Colonic mucosa (tissue), 4 donors: ENCODE data around the gene CD93. TPM values are rescaled to one million over a fixed set of nuclear protein-coding genes. Genes with fewer than 3 reads are reported as not detected.

ENCODE experiments used
- DNase-seq: peaks from one replicate; pipeline ENCODE4 v3.0.0-alpha.2; 2020
- H3K27ac ChIP-seq: fragments of 200-600 bp; one replicate; pipeline ENCODE4 v1.8.0; 2021
- H3K27me3 ChIP-seq: fragments of 200-600 bp; one replicate; pipeline ENCODE4 v1.8.0; 2021
- H3K36me3 ChIP-seq: fragments of 200-600 bp; one replicate; pipeline ENCODE4 v1.8.0; 2021
- H3K4me1 ChIP-seq: fragments of 200-600 bp; one replicate; pipeline ENCODE4 v1.8.0; 2021; ENCODE audit warnings: mild to moderate bottlenecking
- H3K4me3 ChIP-seq: fragments of 200-600 bp; one replicate; pipeline ENCODE4 v1.8.0; 2021
- H3K9ac ChIP-seq, 2 donors: one replicate each; pipeline ENCODE4 v1.7.0; 2013; ENCODE audit warnings: control low read depth in 2 of 2, low read depth in 2 of 2, low read length in 2 of 2
- H3K9me3 ChIP-seq: fragments of 200-600 bp; one replicate; pipeline ENCODE4 v1.8.0; 2021
- intact Hi-C: fragments of 100-400 bp; cut with DNase I; formaldehyde crosslinking; loops from one replicate; pipeline ENCODE4 v1.14.1; 2022
- total RNA-seq, 2 donors: library from RNA; stranded (reverse); fragmentation: NEBNext Ultra II Directional in 1 of 2; extraction: Animal tissue kit (Norgen Biotek cat#: 25700) in 1 of 2; gene quantifications; one replicate each; pipeline ENCODE4 v1.2.1, GENCODE V29; 2021
- TF ChIP-seq, protein P1 (sequence below): fragments of 200-600 bp; IDR thresholded peaks from one replicate; pipeline ENCODE4 v1.8.0; 2022; ENCODE audit warnings: antibody characterized with exemption, mild to moderate bottlenecking
- donor health status: healthy.
- donor health status: DM: no; HTN: no; CAD: no.
- donor health status: DM: no; HTN: no; CAD: no.

The CD93 gene
- total RNA-seq, 2 donors from 2014 or later: 5.3 to 20.3 TPM

DNA sequence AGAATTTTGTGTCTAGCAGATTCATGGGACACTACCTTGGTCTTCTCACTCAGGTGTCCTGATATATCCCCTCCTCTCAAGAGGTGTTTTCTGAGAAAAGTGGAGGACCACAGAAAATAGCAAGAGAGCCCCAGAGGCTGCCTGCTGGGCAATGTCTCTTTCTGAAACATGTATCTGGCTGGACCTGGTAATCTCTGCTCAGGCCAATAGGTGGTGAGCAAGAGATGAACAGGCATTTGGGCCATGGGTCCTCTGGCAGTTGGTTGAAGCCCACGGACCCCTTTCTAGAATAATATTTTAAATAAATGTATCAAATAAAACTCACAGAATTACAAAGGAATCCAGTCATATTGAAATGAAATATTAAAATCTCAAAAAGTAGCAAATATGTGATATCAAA lies 27.9 kb downstream of the CD93 start:
- Histone ChIP-seq H3K9me3 (no peaks in the 10 kb centered on the region), H3K9ac (no peak overlapping the region), H3K4me3 (no peak overlapping the region), H3K36me3 (no peaks in the 10 kb centered on the region), H3K27ac (no peak overlapping the region), H3K27me3 (no peaks in the 10 kb centered on the region), H3K4me1 (no peaks in the 10 kb centered on the region)
- intact Hi-C loops: no loop called here
- no peak for DNase-seq
- TF ChIP-seq, protein P1, sequence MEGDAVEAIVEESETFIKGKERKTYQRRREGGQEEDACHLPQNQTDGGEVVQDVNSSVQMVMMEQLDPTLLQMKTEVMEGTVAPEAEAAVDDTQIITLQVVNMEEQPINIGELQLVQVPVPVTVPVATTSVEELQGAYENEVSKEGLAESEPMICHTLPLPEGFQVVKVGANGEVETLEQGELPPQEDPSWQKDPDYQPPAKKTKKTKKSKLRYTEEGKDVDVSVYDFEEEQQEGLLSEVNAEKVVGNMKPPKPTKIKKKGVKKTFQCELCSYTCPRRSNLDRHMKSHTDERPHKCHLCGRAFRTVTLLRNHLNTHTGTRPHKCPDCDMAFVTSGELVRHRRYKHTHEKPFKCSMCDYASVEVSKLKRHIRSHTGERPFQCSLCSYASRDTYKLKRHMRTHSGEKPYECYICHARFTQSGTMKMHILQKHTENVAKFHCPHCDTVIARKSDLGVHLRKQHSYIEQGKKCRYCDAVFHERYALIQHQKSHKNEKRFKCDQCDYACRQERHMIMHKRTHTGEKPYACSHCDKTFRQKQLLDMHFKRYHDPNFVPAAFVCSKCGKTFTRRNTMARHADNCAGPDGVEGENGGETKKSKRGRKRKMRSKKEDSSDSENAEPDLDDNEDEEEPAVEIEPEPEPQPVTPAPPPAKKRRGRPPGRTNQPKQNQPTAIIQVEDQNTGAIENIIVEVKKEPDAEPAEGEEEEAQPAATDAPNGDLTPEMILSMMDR: no peak

DNA sequence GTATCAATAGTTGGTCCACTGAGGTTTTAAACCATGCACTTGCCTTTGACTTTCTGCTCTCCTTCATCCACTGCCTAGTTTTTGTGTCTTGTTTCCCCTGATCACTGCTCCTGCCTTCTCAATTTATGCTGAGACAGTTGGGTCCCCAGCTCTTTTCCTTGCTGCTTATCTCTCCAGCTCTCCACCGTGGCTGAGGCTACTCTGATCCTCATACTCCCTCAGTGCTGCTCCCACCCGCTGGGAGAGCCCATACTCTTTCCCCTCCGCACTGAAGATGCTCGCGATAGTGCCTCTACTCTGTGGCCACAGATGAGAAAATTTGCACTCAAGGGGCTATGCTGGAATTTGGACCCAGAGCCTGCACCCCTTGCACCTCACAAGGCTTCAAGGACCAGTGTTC lies 33.2 kb downstream of the CD93 start:
- H3K36me3 ChIP-seq: no peaks in the 10 kb centered on the region
- H3K9ac ChIP-seq: no peak overlapping the region
- H3K4me1 ChIP-seq: peaks cover 6% of the 10 kb centered on the region
- H3K27me3 ChIP-seq: peaks cover 39% of the 10 kb centered on the region
- intact Hi-C loops: no loop called here
- DNase-seq: no peak
- TF ChIP-seq, protein P1: no peak
- H3K27ac ChIP-seq: no peak overlapping the region
- H3K4me3 ChIP-seq: no peak overlapping the region
- H3K9me3 ChIP-seq: no peaks in the 10 kb centered on the region

DNA sequence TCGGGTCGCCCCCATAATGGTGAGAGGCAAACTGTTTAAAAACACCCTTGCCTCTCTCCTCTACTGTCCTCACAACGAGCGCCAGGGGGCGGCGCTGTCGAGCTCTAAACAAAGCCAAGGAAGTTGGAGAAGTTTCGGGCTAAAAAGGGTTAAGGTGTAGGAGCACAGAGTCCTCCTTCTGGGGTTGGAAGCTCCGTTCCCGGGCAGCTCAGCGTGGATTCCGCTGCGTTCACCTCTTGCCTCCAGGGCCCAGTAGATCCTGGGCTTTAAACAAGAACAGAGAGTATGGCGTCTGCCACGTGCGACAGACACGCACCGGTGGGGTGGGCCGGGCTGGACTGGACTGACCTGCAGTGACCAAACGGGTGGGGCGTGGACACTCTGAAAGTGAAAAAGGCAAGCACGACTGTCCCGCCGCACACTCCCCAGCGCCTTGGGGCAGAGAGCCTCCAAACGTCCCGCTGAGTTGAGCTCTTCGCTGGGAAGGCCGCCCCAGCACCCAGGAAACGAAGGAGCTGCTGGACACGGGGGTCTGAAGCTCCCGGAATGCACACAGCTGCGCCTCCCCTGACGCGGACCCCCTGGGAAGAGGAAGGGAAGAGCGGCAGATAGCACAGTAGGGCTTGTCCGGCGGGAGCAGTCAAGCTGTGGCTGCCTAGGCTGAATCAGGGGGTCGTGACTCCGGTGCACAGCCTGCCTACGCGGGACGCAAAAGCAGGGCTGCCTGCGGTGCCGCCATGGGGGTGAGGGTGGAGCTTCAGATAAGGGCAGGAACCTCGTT lies 35.1 kb downstream of the CD93 start:
- TF ChIP-seq, protein P1: peak; percentile 42
- peaks cover 53% of the 10 kb centered on the region for H3K27me3 ChIP-seq
- peak; percentile 58 for DNase-seq
- intact Hi-C loops: no loop called here
- H3K36me3 ChIP-seq: no peaks in the 10 kb centered on the region
- no peak overlapping the region for H3K27ac ChIP-seq
- H3K9me3 ChIP-seq: no peaks in the 10 kb centered on the region
- H3K4me1 ChIP-seq: peaks cover 6% of the 10 kb centered on the region
- H3K4me3 ChIP-seq: peak overlapping the region; percentile 33
- peak overlapping the region in 1 of 2 donors; percentile 66 for H3K9ac ChIP-seq

DNA sequence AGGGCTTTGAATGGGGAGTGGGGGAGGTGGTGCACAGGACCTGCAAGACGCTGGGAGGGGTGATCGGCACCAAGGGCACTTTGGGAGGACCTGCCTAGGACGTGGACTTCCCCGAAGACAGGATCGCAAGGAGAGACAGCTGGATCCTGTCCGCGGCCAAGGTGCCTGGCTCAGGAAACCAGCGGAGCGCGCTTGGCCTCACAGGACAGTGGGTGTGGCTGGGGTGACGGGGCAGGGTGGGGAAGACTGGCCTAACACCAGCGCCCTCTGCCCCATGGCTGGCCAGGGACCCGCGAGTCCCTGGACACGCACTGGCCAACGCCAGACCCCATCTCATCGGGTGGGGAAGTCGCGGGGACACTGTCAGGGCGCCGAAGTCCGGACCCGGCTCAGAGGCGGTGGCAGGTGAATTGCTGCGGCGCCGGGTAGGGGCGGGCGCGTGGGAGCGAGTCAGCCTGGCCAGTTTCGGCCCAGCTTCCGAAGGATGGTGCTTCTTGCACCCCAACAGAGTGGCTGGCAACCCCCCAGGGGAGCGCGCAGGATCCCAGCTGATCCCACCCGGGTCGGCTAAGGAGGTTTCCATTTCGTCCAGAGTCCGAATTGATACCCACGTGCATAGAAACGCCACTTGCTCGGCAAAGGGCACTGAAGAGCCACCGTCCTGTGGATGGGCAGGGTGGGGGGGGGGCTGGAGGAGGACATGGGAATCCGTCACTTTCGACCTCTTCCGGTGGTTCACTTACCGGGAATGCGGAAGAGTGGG lies 35.9 kb downstream of the CD93 start:
- H3K27me3 ChIP-seq: peaks cover 53% of the 10 kb centered on the region
- intact Hi-C loops: no loop called here

More for the DNA sequence above, 35.9 kb downstream of the CD93 start:
- Histone ChIP-seq H3K4me1 (peaks cover 6% of the 10 kb centered on the region), H3K4me3 (peak overlapping the region; percentile 33), H3K9ac (peak overlapping the region in 1 of 2 donors; percentile 42), H3K27ac (peak overlapping the region; percentile 63), H3K9me3 (no peaks in the 10 kb centered on the region), H3K36me3 (no peaks in the 10 kb centered on the region)
- TF ChIP-seq, protein P1: no peak
- DNase-seq: peak; percentile 39
